Neuronal stem cell (in vitro differentiated cells): Measurements from ENCODE around the gene TRIM59. TPM values are rescaled to one million over a fixed set of nuclear protein-coding genes. Genes with fewer than 3 reads are reported as not detected.

Experiments
- DNase-seq: peaks from one replicate; pipeline ENCODE4 v3.0.0-alpha.2; 2013; ENCODE audit warnings: low spot score
- H2AFZ ChIP-seq: one replicate; pipeline ENCODE4 v1.6.1; 2013; ENCODE audit warnings: mild to moderate bottlenecking, low read length, inconsistent platforms
- H2AK5ac ChIP-seq: 2 replicates; pipeline ENCODE4 v1.6.1; 2013; ENCODE audit warnings: low read depth, mild to moderate bottlenecking, inconsistent platforms, low read length, moderate library complexity, mixed read lengths
- H2BK120ac ChIP-seq: 2 replicates; pipeline ENCODE4 v1.6.1; 2013; ENCODE audit warnings: low read depth, mild to moderate bottlenecking, inconsistent platforms, low read length, moderate library complexity, mixed read lengths
- H2BK12ac ChIP-seq: one replicate; pipeline ENCODE4 v1.6.1; 2013; ENCODE audit warnings: low read length, inconsistent platforms
- H2BK15ac ChIP-seq: 2 replicates; pipeline ENCODE4 v1.6.1; 2013; ENCODE audit warnings: mild to moderate bottlenecking, low read length, inconsistent platforms, mixed read lengths
- H2BK5ac ChIP-seq: one replicate; pipeline ENCODE4 v1.6.1; 2013; ENCODE audit warnings: inconsistent platforms, mild to moderate bottlenecking, low read length, moderate library complexity
- H3K14ac ChIP-seq: one replicate; pipeline ENCODE4 v1.6.1; 2013; ENCODE audit warnings: low read length, inconsistent platforms
- H3K18ac ChIP-seq: 2 replicates; pipeline ENCODE4 v1.6.1; 2013; ENCODE audit warnings: low read length, inconsistent platforms
- H3K23ac ChIP-seq: 2 replicates; pipeline ENCODE4 v1.6.1; 2013; ENCODE audit warnings: low read depth, mild to moderate bottlenecking, mixed read lengths, low read length, inconsistent platforms; ENCODE audit not compliant: poor library complexity
- H3K27ac ChIP-seq: replicated peaks from 3 replicates; pipeline ENCODE4 v1.5.1; 2013; ENCODE audit warnings: low read length, inconsistent platforms
- H3K27me3 ChIP-seq, 3 experiments: 2 replicates each; pipeline ENCODE4 v1.6.1; 2013; ENCODE audit warnings: low read length in 3 of 3, mild to moderate bottlenecking in 2 of 3, inconsistent platforms in 1 of 3, low read depth in 1 of 3, mixed read lengths in 1 of 3, moderate library complexity in 1 of 3; ENCODE audit not compliant: control insufficient read depth in 3 of 3, insufficient read depth in 3 of 3
- H3K36me3 ChIP-seq, 2 donors: replicated peaks in 1 of 2; 2 replicates each; pipeline ENCODE4 v1.6.1; 2013; ENCODE audit warnings: low read length in 2 of 2; ENCODE audit not compliant: control insufficient read depth in 2 of 2, insufficient read depth in 2 of 2
- H3K4ac ChIP-seq: 2 replicates; pipeline ENCODE4 v1.6.1; 2013; ENCODE audit warnings: inconsistent platforms, mild to moderate bottlenecking, low read length, moderate library complexity
- H3K4me1 ChIP-seq, 2 donors: 1 replicate in 1 of 2; 2 replicates in 1 of 2; pipeline ENCODE4 v1.6.1; 2013; ENCODE audit warnings: low read length in 2 of 2, low read depth in 1 of 2; ENCODE audit not compliant: control insufficient read depth in 2 of 2, insufficient read depth in 1 of 2
- H3K4me2 ChIP-seq: one replicate; pipeline ENCODE4 v1.6.1; 2013; ENCODE audit warnings: mild to moderate bottlenecking, low read length, inconsistent platforms; ENCODE audit not compliant: insufficient read depth, poor library complexity, severe bottlenecking
- H3K4me3 ChIP-seq, 2 donors: 2 replicates each; pipeline ENCODE4 v1.5.1; 2013; ENCODE audit warnings: low read length in 2 of 2, mild to moderate bottlenecking in 2 of 2, inconsistent platforms in 1 of 2, moderate library complexity in 1 of 2
- H3K79me1 ChIP-seq: one replicate; pipeline ENCODE4 v1.6.1; 2013; ENCODE audit warnings: low read depth, mild to moderate bottlenecking, inconsistent platforms, low read length, moderate library complexity
- H3K9ac ChIP-seq: one replicate; pipeline ENCODE4 v1.6.1; 2013; ENCODE audit warnings: mild to moderate bottlenecking, low read depth, low read length, inconsistent platforms; ENCODE audit not compliant: poor library complexity
- H3K9me3 ChIP-seq, 2 donors: replicated peaks in 1 of 2; 2 replicates each; pipeline versions ENCODE3 to v1.6.1; 2013; ENCODE audit warnings: low read length in 2 of 2, mild to moderate bottlenecking in 2 of 2, inconsistent platforms in 1 of 2, low read depth in 1 of 2, mixed read lengths in 1 of 2, moderate library complexity in 1 of 2; ENCODE audit not compliant: control insufficient read depth in 2 of 2, insufficient read depth in 1 of 2
- H4K8ac ChIP-seq: one replicate; pipeline ENCODE4 v1.6.1; 2013; ENCODE audit warnings: low read depth, mild to moderate bottlenecking, inconsistent platforms, low read length, moderate library complexity
- H4K91ac ChIP-seq: one replicate; pipeline ENCODE4 v1.6.1; 2013; ENCODE audit warnings: low read length, low read depth, mild to moderate bottlenecking, inconsistent platforms; ENCODE audit not compliant: poor library complexity
- WGBS, 2 donors: extraction: QIAGEN DNeasy Blood & Tissue Kit; methylation state at CpG; one replicate each; pipeline ENCODE4 v1.1.7; 2013; ENCODE audit warnings: missing lambda C conversion rate in 2 of 2, mixed read lengths in 1 of 2; ENCODE audit not compliant: insufficient read length in 2 of 2, insufficient replicate concordance in 1 of 2; ENCODE audit errors: extremely low coverage in 2 of 2; 5-methylcytosine and 5-hydroxymethylcytosine counted together
- polyA plus RNA-seq, 2 experiments: library from polyadenylated mRNA; stranded (reverse); fragments of 200-250 nt; gene quantifications; one replicate each; pipeline ENCODE4 v1.2.3, GENCODE V29; 2013

Gene TRIM59, protein sequence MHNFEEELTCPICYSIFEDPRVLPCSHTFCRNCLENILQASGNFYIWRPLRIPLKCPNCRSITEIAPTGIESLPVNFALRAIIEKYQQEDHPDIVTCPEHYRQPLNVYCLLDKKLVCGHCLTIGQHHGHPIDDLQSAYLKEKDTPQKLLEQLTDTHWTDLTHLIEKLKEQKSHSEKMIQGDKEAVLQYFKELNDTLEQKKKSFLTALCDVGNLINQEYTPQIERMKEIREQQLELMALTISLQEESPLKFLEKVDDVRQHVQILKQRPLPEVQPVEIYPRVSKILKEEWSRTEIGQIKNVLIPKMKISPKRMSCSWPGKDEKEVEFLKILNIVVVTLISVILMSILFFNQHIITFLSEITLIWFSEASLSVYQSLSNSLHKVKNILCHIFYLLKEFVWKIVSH
- 44.2 TPM for polyA plus RNA-seq (2013, experiment 1 of 2)
- 43.4 TPM for polyA plus RNA-seq (2013, experiment 2 of 2)

DNA sequence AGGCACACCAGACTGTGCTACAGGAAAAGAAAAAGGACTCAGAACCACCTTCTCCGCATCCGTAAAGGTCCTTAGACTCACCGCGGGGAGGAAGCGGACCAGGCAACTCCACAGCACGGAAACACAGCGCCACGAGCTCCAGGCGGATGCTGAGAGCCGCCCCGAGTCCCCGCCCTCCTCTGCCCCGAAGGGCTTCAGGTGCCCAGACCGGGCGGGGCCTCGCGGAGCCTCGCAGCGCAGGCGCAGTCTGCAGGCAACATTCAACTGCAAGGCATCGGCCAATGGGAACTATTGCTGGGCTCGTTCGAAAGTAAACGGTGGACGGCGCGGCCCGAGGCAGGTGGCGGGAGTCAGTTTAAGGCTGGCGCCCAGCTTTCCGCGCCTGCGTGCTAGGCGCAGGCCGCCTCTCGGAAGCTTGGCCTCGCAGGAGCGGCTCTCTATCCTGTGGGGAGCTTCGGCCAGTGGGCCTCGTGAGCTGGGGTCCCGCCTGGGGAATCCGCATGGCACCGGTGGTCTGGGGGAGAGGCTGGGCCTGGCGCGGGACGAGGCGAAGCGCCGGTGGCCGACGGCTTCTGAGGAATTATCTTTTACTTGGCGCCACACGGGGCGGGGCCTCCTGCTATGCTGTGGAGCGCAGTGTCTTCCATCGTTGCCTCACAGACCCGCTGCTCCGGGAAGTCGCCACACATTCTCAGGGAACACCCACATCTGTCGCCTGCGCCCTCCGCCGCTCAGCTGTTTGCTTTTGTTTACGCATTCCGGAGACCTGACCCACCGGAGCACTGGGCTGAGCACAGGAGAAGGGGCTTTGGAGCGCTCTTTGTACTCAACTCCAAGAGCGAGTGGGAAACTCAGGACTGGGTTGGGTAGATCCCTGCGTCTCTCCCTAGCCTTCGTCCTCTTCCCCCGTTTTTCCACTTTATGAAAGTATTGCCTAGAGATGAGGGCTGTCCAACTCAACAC, at the start of gene TRIM59:
Gene TRIM59, minus strand, starts transcription at position 151 of the 963 bp plus-strand sequence. CDS start 10,603 bp downstream, outside the sequence.
- peak within 1 kb of the TSS; percentile 83 for H2BK15ac ChIP-seq
- H3K4ac ChIP-seq = no peak within 1 kb of the TSS
- peaks cover 0 to 2% of the 10 kb centered on the region in 2 donors for H3K36me3 ChIP-seq
- H4K91ac ChIP-seq = peak within 1 kb of the TSS; percentile 47
- peaks cover 0 to 8% of the 10 kb centered on the region in 2 donors for H3K4me1 ChIP-seq
- peak within 1 kb of the TSS; percentile 95 for H3K9ac ChIP-seq
- H3K79me1 ChIP-seq = peaks cover 3% of the 10 kb centered on the region
- peak within 1 kb of the TSS; percentile 39 for H3K14ac ChIP-seq
- peak within 1 kb of the TSS; percentile 53 to 97 for H3K4me3 ChIP-seq
- no CpG with 5 or more reads among the region's 71 CpGs for WGBS, 2 donors
- H4K8ac ChIP-seq = peak within 1 kb of the TSS; percentile 86
- H3K27ac ChIP-seq = peak within 1 kb of the TSS; percentile 98
- peaks cover 0 to 30% (median 0%) of the 10 kb centered on the region in 3 experiments for H3K27me3 ChIP-seq
- H3K4me2 ChIP-seq = peak within 1 kb of the TSS; percentile 80
- DNase-seq = peak; percentile 97
- H2BK120ac ChIP-seq = peak within 1 kb of the TSS; percentile 82
- peak within 1 kb of the TSS; percentile 86 for H3K23ac ChIP-seq
- no peaks in the 10 kb centered on the region for H3K9me3 ChIP-seq
- peak within 1 kb of the TSS; percentile 63 for H2BK12ac ChIP-seq
- peak within 1 kb of the TSS; percentile 88 for H2BK5ac ChIP-seq
- peak within 1 kb of the TSS; percentile 94 for H2AFZ ChIP-seq
- peak within 1 kb of the TSS; percentile 95 for H2AK5ac ChIP-seq
- H3K18ac ChIP-seq = peak within 1 kb of the TSS; percentile 98

DNA sequence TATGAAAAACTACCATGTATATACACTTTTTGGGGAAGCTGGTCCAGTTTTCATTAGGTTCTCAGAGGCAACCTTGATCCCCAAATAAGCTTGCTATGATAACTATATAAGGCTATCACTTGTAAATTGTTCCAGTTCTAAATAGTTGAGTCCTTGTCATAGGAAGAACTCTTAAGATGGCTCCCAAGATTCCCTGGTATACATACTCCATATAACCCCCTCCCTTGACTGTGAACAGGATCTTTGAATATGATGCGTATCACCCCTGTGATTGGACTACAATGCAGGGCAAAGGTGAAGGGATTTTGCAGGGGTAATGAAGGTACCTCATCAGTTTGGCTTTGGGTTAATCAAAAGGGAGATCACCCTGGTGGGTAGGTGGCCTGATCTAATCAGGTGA, 48.6 kb upstream of the TRIM59 start:
- Histone ChIP-seq H3K9ac (no peak overlapping the region), H3K4me1 (no peaks in the 10 kb centered on the region), H3K36me3 (peaks cover 8 to 52% of the 10 kb centered on the region in 2 donors), H3K27me3 (no peaks in the 10 kb centered on the region), H3K9me3 (no peaks in the 10 kb centered on the region), H2BK12ac (no peak overlapping the region), H4K91ac (no peak overlapping the region), H3K27ac (no peak overlapping the region), H2BK120ac (no peak overlapping the region), H2AFZ (no peak overlapping the region), H3K18ac (no peak overlapping the region), H3K4me3 (no peak overlapping the region), H3K23ac (no peak overlapping the region), H2AK5ac (no peak overlapping the region), H4K8ac (no peak overlapping the region), H3K4me2 (no peak overlapping the region), H3K4ac (no peak overlapping the region), H2BK5ac (no peak overlapping the region), H2BK15ac (no peak overlapping the region), H3K14ac (no peak overlapping the region), H3K79me1 (no peaks in the 10 kb centered on the region)
- WGBS, 2 donors = no CpG with 5 or more reads among the region's 1 CpG
- no peak for DNase-seq

DNA sequence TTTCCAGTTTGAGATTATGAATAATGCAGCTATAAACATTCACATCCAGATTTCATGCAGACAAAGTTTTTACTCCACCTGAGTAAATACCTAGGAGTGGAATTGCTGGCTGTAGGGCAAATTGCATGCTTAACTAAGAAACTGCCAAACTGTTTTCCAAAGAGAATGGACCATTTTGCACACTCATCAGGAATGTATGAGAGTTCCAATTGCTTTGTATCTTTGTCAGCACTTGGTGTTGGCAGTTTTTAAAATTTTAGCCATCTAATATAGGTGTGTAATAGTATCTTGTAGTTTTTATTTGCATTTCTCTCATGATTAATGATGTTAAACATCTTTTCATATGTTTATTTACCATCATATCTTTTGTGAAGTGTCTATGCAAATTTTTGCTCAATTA, 40.6 kb upstream of the TRIM59 start:
- no peak overlapping the region for H4K91ac ChIP-seq
- H3K27ac ChIP-seq = no peak overlapping the region
- no peak overlapping the region for H4K8ac ChIP-seq
- no peak overlapping the region for H2BK120ac ChIP-seq
- H3K23ac ChIP-seq = no peak overlapping the region
- H3K36me3 ChIP-seq = no peaks in the 10 kb centered on the region
- H3K18ac ChIP-seq = no peak overlapping the region
- H3K4me3 ChIP-seq = no peak overlapping the region
- H2BK15ac ChIP-seq = no peak overlapping the region
- no peak overlapping the region for H3K4me2 ChIP-seq
- DNase-seq = no peak
- no peak overlapping the region for H2AFZ ChIP-seq
- H3K9ac ChIP-seq = no peak overlapping the region
- H3K27me3 ChIP-seq = no peaks in the 10 kb centered on the region
- no peak overlapping the region for H2BK5ac ChIP-seq
- no peaks in the 10 kb centered on the region for H3K9me3 ChIP-seq
- H3K4ac ChIP-seq = no peak overlapping the region
- H2BK12ac ChIP-seq = no peak overlapping the region
- no peaks in the 10 kb centered on the region for H3K79me1 ChIP-seq
- no peak overlapping the region for H2AK5ac ChIP-seq
- no peak overlapping the region for H3K14ac ChIP-seq
- H3K4me1 ChIP-seq = no peaks in the 10 kb centered on the region

DNA sequence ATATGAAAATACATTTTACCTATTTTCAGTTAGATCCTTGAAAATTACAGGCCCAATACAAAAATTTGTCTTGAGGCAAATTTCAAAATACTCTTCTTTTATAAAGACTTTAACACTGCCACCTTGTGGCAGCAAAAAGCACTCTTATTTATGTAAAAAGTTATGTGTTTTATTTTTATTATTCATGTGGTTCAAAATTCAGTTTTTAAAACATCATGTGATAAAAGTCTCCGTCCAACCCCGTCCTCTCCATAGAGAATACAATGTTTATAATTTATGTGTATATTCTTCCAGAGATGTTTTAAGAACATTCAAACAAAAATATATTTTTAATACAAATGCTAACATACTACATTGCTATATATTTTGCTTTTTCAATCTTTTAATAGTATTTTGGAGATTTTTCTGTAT, 36.9 kb upstream of the TRIM59 start:
- H2BK12ac ChIP-seq = no peak overlapping the region
- no peak overlapping the region for H3K14ac ChIP-seq
- H3K18ac ChIP-seq = no peak overlapping the region
- H2BK15ac ChIP-seq = no peak overlapping the region
- H2BK5ac ChIP-seq = no peak overlapping the region
- no peak overlapping the region for H3K9ac ChIP-seq
- H3K23ac ChIP-seq = no peak overlapping the region
- no peaks in the 10 kb centered on the region for H3K79me1 ChIP-seq
- H3K4me2 ChIP-seq = no peak overlapping the region
- no peak overlapping the region for H2AFZ ChIP-seq
- H4K91ac ChIP-seq = no peak overlapping the region
- no peak overlapping the region for H2BK120ac ChIP-seq
- H3K9me3 ChIP-seq = no peaks in the 10 kb centered on the region
- no peaks in the 10 kb centered on the region for H3K36me3 ChIP-seq
- no peak overlapping the region for H3K27ac ChIP-seq
- no peak overlapping the region for H3K4ac ChIP-seq
- DNase-seq = peak; percentile 9
- WGBS, 2 donors = no CpG with 5 or more reads among the region's 2 CpGs
- H2AK5ac ChIP-seq = no peak overlapping the region
- no peak overlapping the region for H3K4me3 ChIP-seq
- no peaks in the 10 kb centered on the region for H3K27me3 ChIP-seq
- H3K4me1 ChIP-seq = no peaks in the 10 kb centered on the region
- no peak overlapping the region for H4K8ac ChIP-seq
